ENCODE data around the gene CFAP100. TPM values are rescaled to one million over a fixed set of nuclear protein-coding genes. Genes with fewer than 3 reads are reported as not detected.

The CFAP100 gene
- total RNA-seq, 1 experiment from 2014 or later = not detected

DNA sequence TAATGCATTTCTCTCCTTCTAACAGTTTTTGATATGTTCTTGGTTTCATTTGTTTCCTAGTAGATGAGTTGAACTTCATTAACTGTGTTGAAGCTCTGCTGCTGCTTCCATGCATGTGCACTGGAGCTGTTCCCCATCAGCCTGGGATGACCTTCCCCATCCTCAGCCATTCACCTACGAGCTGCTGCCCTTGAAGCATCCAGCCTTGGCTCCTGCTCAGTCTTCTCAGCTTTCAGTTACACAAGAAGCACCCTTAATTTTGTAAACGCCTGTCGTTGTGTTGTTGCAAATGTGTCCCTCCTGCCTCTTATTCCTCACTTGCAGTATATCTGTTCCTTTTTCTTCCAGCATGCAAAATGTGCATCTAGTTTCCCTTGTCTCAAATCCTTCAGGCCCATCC, 89.4 kb downstream of the CFAP100 start:
- intact Hi-C loops (cut with micrococcal nuclease; ENCODE audit: unreplicated experiment) = no loop called here
- BruUV-seq (replicated peaks) = no TSS peak

DNA sequence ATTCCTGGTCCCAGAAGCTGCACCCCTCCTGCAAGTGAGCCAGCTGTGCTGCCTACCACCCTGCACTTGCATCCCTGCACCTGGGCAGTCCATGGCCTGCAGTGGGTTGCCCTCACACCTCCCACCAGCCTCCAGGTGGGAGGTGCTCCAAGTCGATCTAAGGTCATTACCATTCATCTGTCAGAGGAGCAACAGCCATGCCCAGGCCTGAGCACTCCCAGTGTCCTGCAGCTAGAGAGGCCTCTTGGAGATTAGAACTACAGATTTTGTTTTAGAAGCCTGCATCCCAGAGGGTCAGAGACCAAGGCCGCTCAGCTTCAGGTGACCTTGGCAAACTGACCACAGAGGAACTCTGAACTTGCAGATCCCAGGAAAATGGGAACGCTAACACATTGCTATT, 90.0 kb downstream of the CFAP100 start:
- no peak overlapping the region for H3K4me3 Mint-ChIP-seq (ENCODE audit: low read depth, unreplicated experiment)
- intact Hi-C loops (cut with micrococcal nuclease; ENCODE audit: unreplicated experiment) = no loop called here
- CTCF ChIA-PET = no interaction called here
- DNase-seq = no peak
- no peaks in the 10 kb centered on the region for H3K9me3 Mint-ChIP-seq (ENCODE audit: low read depth, unreplicated experiment)
- TF ChIP-seq CTCF (IDR thresholded peaks at IDR 0.05; ENCODE audit: unreplicated experiment) = no peak
- peaks cover 37% of the 10 kb centered on the region for H3K27me3 Mint-ChIP-seq (ENCODE audit: unreplicated experiment)
- no peak overlapping the region for H3K27ac Mint-ChIP-seq (ENCODE audit: unreplicated experiment)
- H3K36me3 Mint-ChIP-seq (ENCODE audit: insufficient read depth, unreplicated experiment) = no peaks in the 10 kb centered on the region
- no TSS peak for BruUV-seq (replicated peaks)
- H3K4me1 Mint-ChIP-seq (ENCODE audit: low read depth, unreplicated experiment) = peaks cover 4% of the 10 kb centered on the region

More for the DNA sequence above, 89.4 kb downstream of the CFAP100 start:
- Mint-ChIP-seq H3K36me3 (ENCODE audit: insufficient read depth, unreplicated experiment) (no peaks in the 10 kb centered on the region), H3K9me3 (ENCODE audit: low read depth, unreplicated experiment) (no peaks in the 10 kb centered on the region), H3K27me3 (ENCODE audit: unreplicated experiment) (peaks cover 37% of the 10 kb centered on the region), H3K4me1 (ENCODE audit: low read depth, unreplicated experiment) (no peaks in the 10 kb centered on the region), H3K27ac (ENCODE audit: unreplicated experiment) (no peak overlapping the region), H3K4me3 (ENCODE audit: low read depth, unreplicated experiment) (no peak overlapping the region)
- CTCF ChIA-PET = no interaction called here
- no peak for TF ChIP-seq CTCF (IDR thresholded peaks at IDR 0.05; ENCODE audit: unreplicated experiment)
- no peak for DNase-seq

DNA sequence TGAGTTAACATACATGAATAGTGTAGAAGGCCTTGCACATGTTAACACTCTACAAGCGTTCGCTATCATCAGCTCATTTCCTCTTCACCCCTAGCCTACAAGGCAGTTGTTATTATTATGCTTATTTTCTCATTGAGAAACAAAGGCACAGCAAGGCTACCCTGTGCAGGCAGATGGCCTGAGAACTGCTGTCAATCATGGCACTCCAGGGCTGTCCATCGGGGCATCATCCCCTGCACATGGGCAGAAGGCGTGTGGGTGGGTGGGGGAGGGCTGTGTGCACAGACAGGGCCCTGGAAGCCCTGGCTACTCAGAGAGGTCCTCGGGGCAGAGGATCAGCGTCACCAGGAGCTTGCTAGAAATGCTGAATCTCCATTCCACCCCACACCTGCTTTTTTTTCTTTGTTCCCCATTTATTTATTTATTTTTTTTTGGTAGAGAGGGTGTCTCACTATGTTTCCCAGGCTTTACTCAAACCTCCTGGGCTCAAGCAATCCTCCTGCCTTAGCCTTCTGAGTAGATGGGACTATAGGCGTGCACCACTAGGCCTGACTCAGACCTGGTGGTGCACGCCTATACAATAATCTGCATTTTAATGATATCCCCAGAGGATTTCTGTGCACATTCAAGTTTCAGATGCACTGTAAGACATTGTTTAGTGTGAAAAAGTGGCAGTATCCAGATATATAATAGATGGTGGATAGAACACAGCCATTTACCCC, 90.6 kb downstream of the CFAP100 start:
- peaks cover 10% of the 10 kb centered on the region for H3K4me1 Mint-ChIP-seq (ENCODE audit: low read depth, unreplicated experiment)
- no TSS peak for BruUV-seq (replicated peaks)
- no peaks in the 10 kb centered on the region for H3K9me3 Mint-ChIP-seq (ENCODE audit: low read depth, unreplicated experiment)
- H3K36me3 Mint-ChIP-seq (ENCODE audit: insufficient read depth, unreplicated experiment) = no peaks in the 10 kb centered on the region
- H3K27ac Mint-ChIP-seq (ENCODE audit: unreplicated experiment) = no peak overlapping the region
- no peak overlapping the region for H3K4me3 Mint-ChIP-seq (ENCODE audit: low read depth, unreplicated experiment)
- DNase-seq = no peak
- CTCF ChIA-PET = no interaction called here
- no peak for TF ChIP-seq CTCF (IDR thresholded peaks at IDR 0.05; ENCODE audit: unreplicated experiment)
- H3K27me3 Mint-ChIP-seq (ENCODE audit: unreplicated experiment) = peaks cover 32% of the 10 kb centered on the region
- intact Hi-C loops (cut with micrococcal nuclease; ENCODE audit: unreplicated experiment) = no loop called here

DNA sequence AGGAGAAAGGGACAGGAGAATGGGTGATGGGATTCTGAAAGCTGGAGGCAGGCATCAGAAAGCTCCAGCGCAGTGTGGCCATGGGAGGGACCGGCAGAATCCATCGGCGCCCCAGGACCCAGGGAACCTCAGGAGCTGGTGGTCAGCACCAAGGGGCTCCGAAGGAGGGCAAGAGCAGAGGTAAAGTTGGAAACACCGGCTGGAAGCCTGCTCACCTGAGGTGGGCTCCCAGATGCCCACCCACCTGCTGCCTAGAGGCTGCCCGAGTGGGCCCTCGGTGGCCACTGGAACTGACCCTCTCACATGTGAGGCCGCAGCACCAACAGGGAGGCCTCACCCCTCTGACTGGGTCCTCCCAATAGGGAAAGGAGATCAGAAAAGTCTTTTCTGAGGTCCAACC, 91.2 kb downstream of the CFAP100 start:
- Mint-ChIP-seq H3K9me3 (ENCODE audit: low read depth, unreplicated experiment) (no peaks in the 10 kb centered on the region), H3K4me1 (ENCODE audit: low read depth, unreplicated experiment) (peaks cover 10% of the 10 kb centered on the region), H3K36me3 (ENCODE audit: insufficient read depth, unreplicated experiment) (no peaks in the 10 kb centered on the region), H3K27me3 (ENCODE audit: unreplicated experiment) (peaks cover 29% of the 10 kb centered on the region), H3K27ac (ENCODE audit: unreplicated experiment) (no peak overlapping the region), H3K4me3 (ENCODE audit: low read depth, unreplicated experiment) (no peak overlapping the region)
- DNase-seq = no peak
- TF ChIP-seq CTCF (IDR thresholded peaks at IDR 0.05; ENCODE audit: unreplicated experiment) = no peak
- CTCF ChIA-PET = no interaction called here
- intact Hi-C loops (cut with micrococcal nuclease; ENCODE audit: unreplicated experiment) = no loop called here
- BruUV-seq (replicated peaks) = no TSS peak

Other genes with a start within 250 kb of the CFAP100 start
- gene ALDH1L1, start 214.3 kb upstream of the CFAP100 start, total RNA-seq (2022) = 4.4 and 11.2 TPM in 2 replicates
- 8.2 and 10.6 TPM in 2 replicates for gene KLF15, start 37.5 kb upstream of the CFAP100 start, total RNA-seq (2022)
- gene ZXDC, start 81.0 kb downstream of the CFAP100 start, total RNA-seq (2022) = 62.3 and 63.8 TPM in 2 replicates
- gene UROC1, start 122.9 kb downstream of the CFAP100 start, total RNA-seq (2022) = not detected in 2 replicates
- 1.1 and 1.3 TPM in 2 replicates for gene CHST13, start 129.2 kb downstream of the CFAP100 start, total RNA-seq (2022)
- gene C3orf22, start 164.0 kb downstream of the CFAP100 start, total RNA-seq (2022) = not detected in 2 replicates

Measured in Calu3 (cell line).